Measurements from ENCODE around the gene CD7. TPM values are rescaled to one million over a fixed set of nuclear protein-coding genes. Genes with fewer than 3 reads are reported as not detected.

The CD7 gene
- polyA plus RNA-seq, 3 donors: 0.38 to 3.6 (median 0.42) TPM

DNA sequence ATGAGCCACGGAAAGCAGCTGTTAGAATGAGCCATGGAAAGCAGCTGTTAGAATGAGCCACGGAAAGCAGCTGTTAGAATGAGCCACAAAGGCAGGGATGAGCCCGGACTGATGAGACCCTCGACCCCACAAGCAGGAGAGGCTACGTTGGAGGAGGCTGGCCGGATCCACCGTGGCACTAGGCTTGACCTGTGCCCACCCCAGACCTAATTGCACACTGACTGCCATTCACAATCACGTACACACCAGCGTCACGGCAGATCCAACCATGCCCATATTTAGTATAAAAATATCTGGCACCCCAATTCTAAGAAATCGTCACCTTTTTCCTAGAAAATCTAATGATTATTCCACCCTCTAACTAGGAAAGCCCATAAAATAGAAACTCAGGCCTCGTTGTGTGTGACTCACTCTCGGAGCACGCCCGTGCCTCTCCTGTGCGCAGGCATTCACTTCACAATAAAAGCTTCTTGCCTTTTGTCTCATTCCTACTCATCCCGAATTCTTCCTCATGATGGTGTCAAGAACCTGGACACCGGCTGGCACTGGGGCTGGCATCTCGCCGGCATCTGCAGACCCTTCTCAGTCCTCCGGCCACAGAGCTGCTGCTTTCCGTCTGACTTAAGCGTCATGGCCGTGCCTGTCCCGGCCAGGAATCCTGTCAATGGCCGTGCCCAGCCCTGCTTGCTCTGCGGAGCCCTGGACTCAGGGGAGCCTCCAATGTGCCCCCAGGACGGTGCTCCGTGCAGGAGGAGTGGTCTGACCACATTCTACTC lies 21.6 kb upstream of the CD7 start:
- Mint-ChIP-seq H3K27ac (no peak overlapping the region), H3K4me3 (no peak overlapping the region), H3K27me3 (ENCODE audit: low read depth in 3 of 3) (peaks cover 5 to 6% (median 5%) of the 10 kb centered on the region in 3 donors), H3K9me3 (peaks cover 0 to 13% (median 10%) of the 10 kb centered on the region in 7 donors), H3K4me1 (peaks cover 34% of the 10 kb centered on the region), H3K36me3 (no peaks in the 10 kb centered on the region)
- Histone ChIP-seq H3K9me3 (replicated peaks in 1 of 2; ENCODE audit: control insufficient read depth in 1 of 2, insufficient read depth in 1 of 2, low read length in 2 of 2) (peaks cover 0 to 3% of the 10 kb centered on the region in 2 donors), H2AFZ (ENCODE audit: insufficient read depth, low read depth, low read length, poor library complexity, severe bottlenecking) (no peak overlapping the region), H3K4me3 (replicated peaks in 1 of 3; ENCODE audit: low read depth in 2 of 3, low read length in 3 of 3) (no peak overlapping the region), H3K9ac (ENCODE audit: insufficient read depth, low read length, poor library complexity, severe bottlenecking) (no peak overlapping the region), H3K27ac (ENCODE audit: low read depth in 1 of 2, low read length in 2 of 2) (no peak overlapping the region), H3K79me2 (ENCODE audit: insufficient read depth, low read length) (peaks cover 5% of the 10 kb centered on the region), H4K20me1 (ENCODE audit: insufficient read depth, low read length) (no peaks in the 10 kb centered on the region), H3K36me3 (replicated peaks in 1 of 2; ENCODE audit: control insufficient read depth in 1 of 2, insufficient read depth in 2 of 2, low read length in 2 of 2) (no peaks in the 10 kb centered on the region), H3K4me2 (replicated peaks; ENCODE audit: extremely low read depth, low read length, poor library complexity, severe bottlenecking) (no peak overlapping the region), H3K27me3 (ENCODE audit: control insufficient read depth in 2 of 2, insufficient read depth in 2 of 2, low read length in 2 of 2) (no peaks in the 10 kb centered on the region), H3K4me1 (ENCODE audit: control insufficient read depth in 1 of 2, insufficient read depth in 2 of 2, low read length in 2 of 2) (peaks cover 31 to 35% of the 10 kb centered on the region in 2 donors)
- WGBS (ENCODE audit: insufficient coverage): 89% methylated on average over 26 of the region's 29 CpGs
- intact Hi-C loops (cut with micrococcal nuclease): no loop called here
- TF ChIP-seq, protein P1, sequence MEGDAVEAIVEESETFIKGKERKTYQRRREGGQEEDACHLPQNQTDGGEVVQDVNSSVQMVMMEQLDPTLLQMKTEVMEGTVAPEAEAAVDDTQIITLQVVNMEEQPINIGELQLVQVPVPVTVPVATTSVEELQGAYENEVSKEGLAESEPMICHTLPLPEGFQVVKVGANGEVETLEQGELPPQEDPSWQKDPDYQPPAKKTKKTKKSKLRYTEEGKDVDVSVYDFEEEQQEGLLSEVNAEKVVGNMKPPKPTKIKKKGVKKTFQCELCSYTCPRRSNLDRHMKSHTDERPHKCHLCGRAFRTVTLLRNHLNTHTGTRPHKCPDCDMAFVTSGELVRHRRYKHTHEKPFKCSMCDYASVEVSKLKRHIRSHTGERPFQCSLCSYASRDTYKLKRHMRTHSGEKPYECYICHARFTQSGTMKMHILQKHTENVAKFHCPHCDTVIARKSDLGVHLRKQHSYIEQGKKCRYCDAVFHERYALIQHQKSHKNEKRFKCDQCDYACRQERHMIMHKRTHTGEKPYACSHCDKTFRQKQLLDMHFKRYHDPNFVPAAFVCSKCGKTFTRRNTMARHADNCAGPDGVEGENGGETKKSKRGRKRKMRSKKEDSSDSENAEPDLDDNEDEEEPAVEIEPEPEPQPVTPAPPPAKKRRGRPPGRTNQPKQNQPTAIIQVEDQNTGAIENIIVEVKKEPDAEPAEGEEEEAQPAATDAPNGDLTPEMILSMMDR (IDR thresholded peaks at IDR 0.05): no peak
- no peak for DNase-seq

DNA sequence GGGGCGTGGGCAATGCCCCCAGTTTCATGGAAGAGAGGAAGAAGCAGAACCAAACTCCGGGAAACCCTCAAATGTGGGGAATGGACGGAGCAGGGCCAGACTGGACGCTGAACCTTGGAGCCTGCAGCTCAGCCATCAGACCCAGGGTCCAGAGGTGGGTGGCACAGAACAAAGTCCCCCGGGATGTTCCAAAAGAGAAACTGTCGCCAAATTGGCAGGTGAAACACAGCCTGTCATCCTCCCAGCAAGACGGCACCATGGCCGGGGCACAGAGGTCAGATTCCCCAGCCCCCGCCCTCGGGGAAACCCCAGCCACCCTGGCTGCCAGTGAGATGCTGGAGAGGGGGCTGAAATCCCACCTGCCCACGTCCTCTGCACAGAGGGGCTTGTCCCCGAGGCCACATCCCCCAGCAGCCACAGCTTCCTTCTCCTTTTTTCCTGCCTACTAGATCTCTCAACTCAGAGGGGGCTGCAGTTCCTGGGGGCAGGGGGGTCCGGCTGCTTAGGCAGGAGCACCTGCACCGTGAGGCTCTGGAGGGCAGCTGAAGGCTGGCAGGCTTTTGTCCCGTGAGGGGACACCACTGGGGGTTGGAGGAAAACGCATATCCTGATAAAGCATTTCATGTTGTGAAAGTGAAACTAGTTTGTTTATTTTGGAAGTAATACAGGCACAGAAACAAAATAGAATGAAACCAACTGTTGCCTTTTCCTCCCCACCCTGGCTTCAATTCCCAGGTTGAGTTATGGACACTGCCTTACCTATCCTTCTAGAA lies 17.4 kb upstream of the CD7 start:
- H3K4me3 Mint-ChIP-seq: peak overlapping the region; percentile 97 to 99
- Histone ChIP-seq H3K27me3 (ENCODE audit: control insufficient read depth in 2 of 2, insufficient read depth in 2 of 2, low read length in 2 of 2) (no peaks in the 10 kb centered on the region), H3K79me2 (ENCODE audit: insufficient read depth, low read length) (peaks cover 32% of the 10 kb centered on the region), H4K20me1 (ENCODE audit: insufficient read depth, low read length) (peaks cover 31% of the 10 kb centered on the region), H3K27ac (ENCODE audit: low read depth in 1 of 2, low read length in 2 of 2) (peak overlapping the region; percentile 68 to 92), H3K9ac (ENCODE audit: insufficient read depth, low read length, poor library complexity, severe bottlenecking) (peak overlapping the region; percentile 91), H3K36me3 (replicated peaks in 1 of 2; ENCODE audit: control insufficient read depth in 1 of 2, insufficient read depth in 2 of 2, low read length in 2 of 2) (peaks cover 0 to 2% of the 10 kb centered on the region in 2 donors), H3K4me1 (ENCODE audit: control insufficient read depth in 1 of 2, insufficient read depth in 2 of 2, low read length in 2 of 2) (peaks cover 43 to 70% of the 10 kb centered on the region in 2 donors), H3K9me3 (replicated peaks in 1 of 2; ENCODE audit: control insufficient read depth in 1 of 2, insufficient read depth in 1 of 2, low read length in 2 of 2) (no peaks in the 10 kb centered on the region), H2AFZ (ENCODE audit: insufficient read depth, low read depth, low read length, poor library complexity, severe bottlenecking) (peak overlapping the region; percentile 78), H3K4me2 (replicated peaks; ENCODE audit: extremely low read depth, low read length, poor library complexity, severe bottlenecking) (peak overlapping the region; percentile 97), H3K4me3 (replicated peaks in 1 of 3; ENCODE audit: low read depth in 2 of 3, low read length in 3 of 3) (peak overlapping the region; percentile 70 to 92 (median 88))
- TF ChIP-seq, protein P1 (IDR thresholded peaks at IDR 0.05): no peak
- peak overlapping the region; percentile 83 to 94 (median 91) for H3K27ac Mint-ChIP-seq
- H3K4me1 Mint-ChIP-seq: peaks cover 53% of the 10 kb centered on the region
- H3K27me3 Mint-ChIP-seq (ENCODE audit: low read depth in 3 of 3): peaks cover 10 to 31% (median 15%) of the 10 kb centered on the region in 3 donors
- intact Hi-C loops (cut with micrococcal nuclease): loop anchor here in 1 of 2 donors (5.0 kb wide), 1 partner anchor 38 kb away; no protein-coding TSS in a partner anchor
- DNase-seq: peak in 1 of 3 donors; percentile 14
- 15% methylated on average over 6 of the region's 16 CpGs for WGBS (ENCODE audit: insufficient coverage)
- peaks cover 0 to 9% of the 10 kb centered on the region in 2 donors for H3K36me3 Mint-ChIP-seq
- peaks cover 0 to 3% (median 0%) of the 10 kb centered on the region in 7 donors for H3K9me3 Mint-ChIP-seq

Measured in CD14-positive monocyte (primary cell).